Raji (cell line): Measurements from ENCODE around the gene ITGA8.

ENCODE experiments used
- POLR2A ChIP-seq: IDR thresholded peaks from 2 replicates; pipeline ENCODE4 v1.6.1; 2011; ENCODE audit warnings: low read depth, low read length, control low read depth; ENCODE audit not compliant: insufficient read depth

Gene ITGA8

DNA sequence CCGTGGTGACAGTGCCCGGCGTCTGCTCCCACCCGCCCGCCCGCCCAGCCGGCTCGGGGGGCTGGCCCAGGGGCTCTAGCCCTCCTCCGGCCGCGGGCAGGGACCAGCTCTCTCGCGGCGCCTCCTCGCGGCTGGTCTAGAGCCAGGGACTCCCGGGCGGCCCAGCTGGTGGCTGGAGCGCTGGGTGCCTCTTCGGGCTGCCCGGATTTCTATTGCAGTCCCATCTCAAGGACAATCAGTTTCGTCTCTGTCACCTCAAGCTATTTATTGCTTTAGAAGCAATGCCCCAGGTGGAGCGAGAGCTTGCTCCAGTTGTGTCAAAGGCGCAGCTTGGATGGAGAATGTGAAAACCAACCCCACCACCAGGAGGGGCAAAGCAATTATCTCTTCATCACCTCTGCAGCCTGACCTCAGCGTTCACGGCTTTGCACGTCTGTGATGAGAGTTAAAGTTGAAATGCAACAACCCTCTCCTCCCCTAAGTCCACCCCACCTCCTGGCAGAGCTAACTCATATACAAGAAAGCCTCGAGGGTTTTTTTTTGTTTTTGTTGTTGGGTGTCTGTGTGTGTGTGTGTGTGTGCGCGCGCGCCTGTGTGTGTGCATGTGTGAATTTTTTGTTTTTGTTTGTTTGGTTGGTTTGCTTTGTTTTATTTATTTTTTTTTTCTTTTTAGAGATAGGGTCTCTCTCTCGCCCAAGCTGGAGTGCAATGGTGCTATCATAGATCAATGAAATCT lies at the start of gene ITGA8:
Gene ITGA8 (minus strand): TSS at position 24 of the 736 bp plus-strand sequence. CDS start 151 bp downstream, outside the sequence.
- no peak for TF ChIP-seq POLR2A

- no peak for TF ChIP-seq POLR2A
These were observed 45.3 kb upstream of the ITGA8 start for GRCh38 chr10:15764892-15765454.

- TF ChIP-seq POLR2A, result no peak
These were observed 43.3 kb upstream of the ITGA8 start for GRCh38 chr10:15763006-15763405.

DNA sequence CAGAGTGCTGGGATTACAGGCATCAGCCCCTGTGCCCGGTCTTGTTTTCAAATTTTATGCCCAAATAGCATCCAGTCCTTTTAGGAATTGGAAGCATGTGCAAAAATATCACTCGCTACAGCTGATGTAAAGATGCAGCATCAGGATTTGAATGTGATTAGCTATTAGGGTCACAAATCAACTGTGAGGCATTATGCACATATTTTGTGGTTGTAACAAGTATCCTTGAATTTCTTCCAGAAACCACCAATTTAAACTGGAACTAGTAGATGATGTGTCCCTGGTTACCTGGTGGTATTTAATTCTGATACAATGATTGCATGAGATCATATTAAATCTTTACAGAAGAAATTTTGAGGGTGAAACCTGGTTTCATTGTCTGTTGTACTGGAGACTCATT lies 41.0 kb upstream of the ITGA8 start:
- TF ChIP-seq POLR2A, result no peak

DNA sequence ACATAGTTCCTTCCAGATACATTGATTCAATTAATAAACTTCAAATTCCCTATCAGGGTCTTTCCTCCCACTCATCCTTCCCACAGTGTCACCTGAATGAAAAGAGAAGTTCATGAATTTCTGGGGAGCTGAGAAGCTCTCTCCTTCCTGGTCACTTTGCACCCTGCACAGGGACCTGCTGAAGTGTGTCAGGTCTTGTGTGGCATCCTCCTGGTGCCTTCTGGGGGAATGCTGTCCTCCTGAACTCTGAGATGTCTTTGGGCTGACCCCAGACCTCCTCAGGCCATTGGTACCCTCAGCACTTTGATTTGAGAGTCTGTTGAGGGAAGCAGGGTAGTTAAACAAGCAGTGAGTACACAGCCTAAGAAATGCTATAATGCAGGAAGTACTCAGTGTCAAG lies 39.5 kb upstream of the ITGA8 start:
- TF ChIP-seq POLR2A, result no peak

GRCh38 chr10:15758618-15759017 lies 38.9 kb upstream of the ITGA8 start:
- TF ChIP-seq POLR2A, result no peak

DNA sequence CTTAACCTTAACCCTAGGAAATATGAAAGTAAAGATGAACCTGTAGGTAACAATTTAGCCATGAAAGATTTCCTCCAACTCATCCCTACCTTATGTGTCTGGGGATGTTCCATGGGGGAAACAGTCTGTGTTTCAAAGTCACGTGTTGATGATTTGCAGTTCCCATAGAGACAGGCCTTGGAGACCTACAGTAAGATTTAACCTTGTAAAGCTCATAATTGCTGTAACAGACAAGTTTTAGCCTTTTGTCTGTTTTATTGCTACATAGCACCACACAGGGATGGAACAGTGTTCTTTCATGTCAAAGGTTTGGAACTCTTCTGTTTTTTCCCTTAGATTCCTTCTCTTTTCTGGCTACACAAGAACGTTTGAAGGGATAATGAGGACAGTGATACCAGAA lies 35.2 kb upstream of the ITGA8 start:
- no peak for TF ChIP-seq POLR2A

- no peak for TF ChIP-seq POLR2A
These were observed 31.3 kb upstream of the ITGA8 start for GRCh38 chr10:15751046-15751445.

DNA sequence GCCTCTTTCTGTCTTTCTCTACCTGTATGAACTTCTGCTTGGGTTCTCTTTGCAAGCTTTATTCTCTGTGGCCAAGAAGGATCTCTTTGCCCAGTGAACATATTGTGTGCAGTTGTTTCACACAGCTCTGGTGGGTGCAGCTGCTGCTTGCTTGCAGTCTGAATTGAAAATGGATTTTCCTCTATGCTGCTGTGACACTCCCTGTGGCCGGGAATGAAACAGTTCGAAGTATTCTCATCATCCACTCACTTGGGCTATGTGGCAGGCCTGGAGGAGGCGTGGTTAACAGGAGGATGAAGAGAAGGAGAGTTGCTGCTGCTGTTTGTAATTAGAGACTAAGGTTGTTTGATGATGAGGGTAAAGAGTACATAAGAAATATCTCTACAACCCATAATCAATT lies 28.4 kb upstream of the ITGA8 start:
- TF ChIP-seq POLR2A, result no peak

- no peak for TF ChIP-seq POLR2A
These were observed 27.9 kb upstream of the ITGA8 start for GRCh38 chr10:15747632-15748031.

- TF ChIP-seq POLR2A, result no peak
These were observed 26.0 kb upstream of the ITGA8 start for GRCh38 chr10:15745751-15746150.

DNA sequence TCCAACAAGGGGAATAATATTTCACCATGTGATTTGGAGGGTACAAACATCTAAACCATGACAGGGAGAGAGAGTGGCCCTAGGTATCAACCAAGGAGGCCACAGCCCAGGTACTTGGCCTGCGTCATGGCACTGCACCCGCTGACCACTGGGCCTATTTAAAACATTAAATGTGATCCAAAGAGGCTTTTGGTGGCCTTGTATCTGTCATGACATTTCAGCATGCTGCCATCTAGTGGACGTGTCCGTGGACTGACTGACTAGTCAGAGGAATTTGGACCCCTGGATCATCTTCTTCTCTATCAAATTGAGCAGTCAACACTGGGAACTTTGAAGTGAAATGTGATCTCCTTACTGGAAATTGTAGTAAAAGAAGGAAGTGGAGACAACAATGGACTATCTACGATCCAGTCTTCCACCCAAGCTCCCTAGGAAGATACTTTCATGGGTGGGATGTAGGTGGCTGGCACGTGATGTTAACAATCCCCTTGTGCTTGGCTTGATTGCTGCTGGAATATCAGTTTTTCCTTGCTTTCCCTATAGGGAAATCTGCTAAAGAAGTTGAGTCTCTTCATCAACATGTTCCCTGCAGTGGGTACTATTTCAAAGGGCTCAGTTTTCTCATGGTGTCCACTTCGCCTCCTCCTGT lies 24.6 kb upstream of the ITGA8 start:
- TF ChIP-seq POLR2A, result no peak

DNA sequence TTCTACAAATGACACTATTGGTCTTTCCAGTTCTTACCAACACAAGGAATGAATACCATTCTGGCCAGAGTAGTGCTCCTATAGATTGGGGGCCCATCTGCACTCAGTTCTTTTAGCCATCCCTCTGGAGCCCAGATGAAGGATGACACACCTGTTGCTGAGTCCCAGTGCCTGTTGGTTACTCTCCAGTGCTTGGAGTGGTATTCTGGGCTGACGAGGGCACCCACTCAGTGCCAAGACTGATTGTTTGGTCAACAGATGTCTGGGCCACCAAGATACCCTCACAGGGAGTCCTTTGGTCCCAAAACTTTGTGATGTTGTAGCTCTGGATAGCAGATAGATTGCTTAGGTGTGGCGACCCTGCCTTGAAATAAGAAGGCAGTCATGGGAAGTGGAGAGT lies 23.7 kb upstream of the ITGA8 start:
- TF ChIP-seq POLR2A, result no peak

GRCh38 chr10:15742836-15743235 lies 23.1 kb upstream of the ITGA8 start:
- no peak for TF ChIP-seq POLR2A

DNA sequence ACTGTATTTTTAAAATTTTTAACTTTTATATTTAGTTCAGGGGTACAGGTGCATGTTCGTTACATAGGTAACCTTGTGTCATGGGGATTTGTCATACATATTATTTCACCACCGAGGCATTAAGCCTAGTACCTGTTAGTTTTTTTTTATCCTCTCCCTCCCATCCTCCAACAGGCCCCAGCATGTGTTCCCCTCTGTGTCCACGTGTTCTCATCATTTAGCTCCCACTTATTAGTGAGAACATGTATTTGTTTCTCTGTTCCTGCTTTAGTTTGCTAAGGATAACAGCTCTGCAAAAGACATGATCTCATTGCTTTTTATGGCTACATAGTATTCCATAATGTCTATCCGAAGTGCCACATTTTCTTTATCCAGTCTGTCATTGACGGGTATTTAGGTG lies 22.4 kb upstream of the ITGA8 start:
- no peak for TF ChIP-seq POLR2A

DNA sequence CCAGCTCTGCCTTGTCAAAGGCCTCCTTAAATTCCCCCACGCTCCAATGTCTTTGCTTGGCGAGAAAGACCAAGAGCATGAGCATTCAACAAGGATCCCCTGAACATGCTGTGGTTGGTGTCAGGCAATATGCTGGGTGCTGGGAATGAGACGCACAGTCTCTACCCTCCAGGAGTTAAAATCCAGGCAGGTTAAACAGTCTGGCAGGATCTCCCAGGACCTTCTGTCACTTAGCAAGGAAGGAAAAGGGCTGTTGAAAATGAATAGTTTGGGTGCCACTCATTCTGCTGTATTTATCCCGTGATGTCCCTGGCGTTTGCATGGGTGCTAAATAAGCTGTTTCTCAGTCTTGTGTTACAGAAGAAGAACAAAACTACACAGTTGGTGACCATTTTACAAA lies 21.9 kb upstream of the ITGA8 start:
- no peak for TF ChIP-seq POLR2A
